ENCODE data around the gene GNG7.
A peak's percentile ranks its signal among the peaks of the same experiment; 100 is the strongest.
"Not testable (repeated sequence)": the region's sequence is repeated elsewhere in the genome, so short reads cannot be mapped to it uniquely, and the experiment has no call there.

Gene GNG7

GRCh38 chr19:2529473-2529918, 173.0 kb downstream of the GNG7 start:
- DNase-seq, result peak; percentile 94

- no peak for DNase-seq
These were observed 173.8 kb downstream of the GNG7 start for GRCh38 chr19:2528675-2529101.

GRCh38 chr19:2527686-2528085, 174.8 kb downstream of the GNG7 start:
- DNase-seq, result no peak

- no peak for DNase-seq
These were observed 175.3 kb downstream of the GNG7 start for GRCh38 chr19:2527171-2527570.

GRCh38 chr19:2524840-2525723, 177.4 kb downstream of the GNG7 start:
- DNase-seq, result no peak

- DNase-seq, result no peak
These were observed 178.1 kb downstream of the GNG7 start for GRCh38 chr19:2524361-2524839.

GRCh38 chr19:2523630-2524311, 178.7 kb downstream of the GNG7 start:
- no peak for DNase-seq

GRCh38 chr19:2519482-2519881, 183.0 kb downstream of the GNG7 start:
- no peak for DNase-seq

GRCh38 chr19:2518856-2519255, 183.6 kb downstream of the GNG7 start:
- not testable (repeated sequence) for DNase-seq

- DNase-seq, result no peak
These were observed 184.5 kb downstream of the GNG7 start for GRCh38 chr19:2517881-2518601.

- DNase-seq, result no peak
These were observed 185.8 kb downstream of the GNG7 start for GRCh38 chr19:2516727-2517126.

GRCh38 chr19:2514981-2515518, 187.4 kb downstream of the GNG7 start:
- DNase-seq, result no peak

- DNase-seq, result no peak
These were observed 189.7 kb downstream of the GNG7 start for GRCh38 chr19:2512523-2513431.

GRCh38 chr19:2511991-2512390, 190.5 kb downstream of the GNG7 start:
- DNase-seq, result no peak

GRCh38 chr19:2511570-2511969, 190.9 kb downstream of the GNG7 start:
- no peak for DNase-seq

- DNase-seq, result no peak
These were observed 193.4 kb downstream of the GNG7 start for GRCh38 chr19:2509096-2509495.

- peak; percentile 99 for DNase-seq
These were observed 195.4 kb downstream of the GNG7 start for GRCh38 chr19:2507109-2507508.

GRCh38 chr19:2506656-2507055, 195.8 kb downstream of the GNG7 start:
- not testable (repeated sequence) for DNase-seq

- no peak for DNase-seq
These were observed 198.9 kb downstream of the GNG7 start for GRCh38 chr19:2503521-2504109.

GRCh38 chr19:2500841-2501261, 201.6 kb downstream of the GNG7 start:
- no peak for DNase-seq

GRCh38 chr19:2500156-2500555, 202.3 kb downstream of the GNG7 start:
- DNase-seq, result no peak

Data from DMS153 (cell line).